NCI-H748 (cell line): ENCODE results near the gene NRG2.

Experiments
- DNase-seq: peaks from one replicate; lab custom pipeline; 2025; ENCODE audit not compliant: unreplicated experiment; lab: John Stamatoyannopoulos, UW

Gene NRG2

GRCh38 chr5:139951983-139952382, 91.1 kb downstream of the NRG2 start:
- DNase-seq = no peak

- no peak for DNase-seq
These were observed 91.7 kb downstream of the NRG2 start for GRCh38 chr5:139951296-139951924.

- DNase-seq = no peak
These were observed 92.7 kb downstream of the NRG2 start for GRCh38 chr5:139950436-139950835.

GRCh38 chr5:139949710-139950109, 93.4 kb downstream of the NRG2 start:
- DNase-seq = no peak

- no peak for DNase-seq
These were observed 95.4 kb downstream of the NRG2 start for GRCh38 chr5:139947727-139948126.

- no peak for DNase-seq
These were observed 96.7 kb downstream of the NRG2 start for GRCh38 chr5:139946440-139946839.

GRCh38 chr5:139946006-139946405, 97.1 kb downstream of the NRG2 start:
- no peak for DNase-seq

- DNase-seq = no peak
These were observed 100.9 kb downstream of the NRG2 start for GRCh38 chr5:139942243-139942642.

- DNase-seq = no peak
These were observed 112.7 kb downstream of the NRG2 start for GRCh38 chr5:139930406-139930805.

- no peak for DNase-seq
These were observed 116.1 kb downstream of the NRG2 start for GRCh38 chr5:139926797-139927503.

GRCh38 chr5:139925650-139926640, 117.2 kb downstream of the NRG2 start:
- DNase-seq = no peak

- DNase-seq = no peak
These were observed 117.9 kb downstream of the NRG2 start for GRCh38 chr5:139925216-139925562.

- no peak for DNase-seq
These were observed 118.5 kb downstream of the NRG2 start for GRCh38 chr5:139924294-139925215.

- no peak for DNase-seq
These were observed 123.8 kb downstream of the NRG2 start for GRCh38 chr5:139919308-139919707.

GRCh38 chr5:139915834-139916233, 127.3 kb downstream of the NRG2 start:
- no peak for DNase-seq

- no peak for DNase-seq
These were observed 127.8 kb downstream of the NRG2 start for GRCh38 chr5:139915266-139915665.

GRCh38 chr5:139914218-139914807, 128.8 kb downstream of the NRG2 start:
- no peak for DNase-seq

- peak; percentile 18 for DNase-seq
These were observed 130.3 kb downstream of the NRG2 start for GRCh38 chr5:139912804-139913203.

- DNase-seq = no peak
These were observed 130.9 kb downstream of the NRG2 start for GRCh38 chr5:139912158-139912557.

- DNase-seq = peak; percentile 56
These were observed 131.5 kb downstream of the NRG2 start for GRCh38 chr5:139911425-139912120.
